Measurements from ENCODE around the gene ANKRD17. TPM values are rescaled to one million over a fixed set of nuclear protein-coding genes. Genes with fewer than 3 reads are reported as not detected.
"Not testable (repeated sequence)": the region's sequence is repeated elsewhere in the genome, so short reads cannot be mapped to it uniquely, and the experiment has no call there.

Gene ANKRD17, protein sequence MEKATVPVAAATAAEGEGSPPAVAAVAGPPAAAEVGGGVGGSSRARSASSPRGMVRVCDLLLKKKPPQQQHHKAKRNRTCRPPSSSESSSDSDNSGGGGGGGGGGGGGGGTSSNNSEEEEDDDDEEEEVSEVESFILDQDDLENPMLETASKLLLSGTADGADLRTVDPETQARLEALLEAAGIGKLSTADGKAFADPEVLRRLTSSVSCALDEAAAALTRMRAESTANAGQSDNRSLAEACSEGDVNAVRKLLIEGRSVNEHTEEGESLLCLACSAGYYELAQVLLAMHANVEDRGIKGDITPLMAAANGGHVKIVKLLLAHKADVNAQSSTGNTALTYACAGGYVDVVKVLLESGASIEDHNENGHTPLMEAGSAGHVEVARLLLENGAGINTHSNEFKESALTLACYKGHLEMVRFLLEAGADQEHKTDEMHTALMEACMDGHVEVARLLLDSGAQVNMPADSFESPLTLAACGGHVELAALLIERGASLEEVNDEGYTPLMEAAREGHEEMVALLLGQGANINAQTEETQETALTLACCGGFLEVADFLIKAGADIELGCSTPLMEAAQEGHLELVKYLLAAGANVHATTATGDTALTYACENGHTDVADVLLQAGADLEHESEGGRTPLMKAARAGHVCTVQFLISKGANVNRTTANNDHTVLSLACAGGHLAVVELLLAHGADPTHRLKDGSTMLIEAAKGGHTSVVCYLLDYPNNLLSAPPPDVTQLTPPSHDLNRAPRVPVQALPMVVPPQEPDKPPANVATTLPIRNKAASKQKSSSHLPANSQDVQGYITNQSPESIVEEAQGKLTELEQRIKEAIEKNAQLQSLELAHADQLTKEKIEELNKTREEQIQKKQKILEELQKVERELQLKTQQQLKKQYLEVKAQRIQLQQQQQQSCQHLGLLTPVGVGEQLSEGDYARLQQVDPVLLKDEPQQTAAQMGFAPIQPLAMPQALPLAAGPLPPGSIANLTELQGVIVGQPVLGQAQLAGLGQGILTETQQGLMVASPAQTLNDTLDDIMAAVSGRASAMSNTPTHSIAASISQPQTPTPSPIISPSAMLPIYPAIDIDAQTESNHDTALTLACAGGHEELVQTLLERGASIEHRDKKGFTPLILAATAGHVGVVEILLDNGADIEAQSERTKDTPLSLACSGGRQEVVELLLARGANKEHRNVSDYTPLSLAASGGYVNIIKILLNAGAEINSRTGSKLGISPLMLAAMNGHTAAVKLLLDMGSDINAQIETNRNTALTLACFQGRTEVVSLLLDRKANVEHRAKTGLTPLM (N-terminal part only)
- total RNA-seq = 23.9 TPM

DNA sequence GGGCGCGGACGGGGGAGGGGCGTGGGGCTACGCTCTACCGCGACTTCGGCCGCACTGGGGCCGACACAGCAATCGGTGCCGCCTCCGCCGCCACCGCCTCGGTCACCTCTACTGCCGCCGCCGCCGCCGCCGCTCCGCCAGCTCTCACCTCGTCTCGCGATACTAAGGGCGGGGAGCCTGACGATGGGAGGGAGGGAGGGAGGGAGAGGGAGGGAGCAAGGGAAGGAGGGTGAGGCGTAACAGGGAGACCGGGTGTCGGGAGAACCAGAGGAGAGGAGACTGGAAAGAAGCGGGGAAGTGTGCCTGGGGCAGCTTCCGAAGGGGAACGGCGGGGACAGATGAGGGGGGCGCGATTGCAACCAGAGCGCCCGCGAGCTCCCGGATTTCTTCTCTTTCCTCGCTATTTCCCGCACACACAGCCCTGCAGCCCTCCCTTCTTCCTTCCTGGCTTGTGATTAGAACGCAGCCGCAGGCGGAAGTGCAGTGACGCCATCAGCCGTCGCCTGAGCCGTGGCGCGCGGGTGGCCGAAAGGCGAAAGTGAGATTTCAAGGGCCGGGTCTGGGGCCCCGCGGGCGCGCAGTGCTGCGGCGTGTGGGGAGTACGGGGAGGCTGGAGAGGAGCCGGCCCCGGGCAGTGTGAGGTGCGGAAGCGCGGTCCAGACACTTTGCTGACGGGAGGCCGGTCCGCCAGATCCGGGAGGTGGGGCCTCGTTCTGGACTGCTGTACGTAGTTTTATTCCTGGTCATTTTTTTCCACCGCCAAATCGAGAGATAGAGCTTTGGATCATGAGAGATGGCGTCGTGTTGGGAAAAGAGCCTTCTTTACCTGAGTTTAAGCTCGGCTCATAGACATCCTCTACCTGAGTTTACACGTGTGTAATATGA, at the start of gene ANKRD17:
Gene ANKRD17, minus strand, starts transcription at position 113 of the 885 bp plus-strand sequence. CDS start 130 bp downstream, outside the sequence.
- DNase-seq (ENCODE audit: low spot score) = peak; percentile 94
- peak; percentile 77 for ATAC-seq

DNA sequence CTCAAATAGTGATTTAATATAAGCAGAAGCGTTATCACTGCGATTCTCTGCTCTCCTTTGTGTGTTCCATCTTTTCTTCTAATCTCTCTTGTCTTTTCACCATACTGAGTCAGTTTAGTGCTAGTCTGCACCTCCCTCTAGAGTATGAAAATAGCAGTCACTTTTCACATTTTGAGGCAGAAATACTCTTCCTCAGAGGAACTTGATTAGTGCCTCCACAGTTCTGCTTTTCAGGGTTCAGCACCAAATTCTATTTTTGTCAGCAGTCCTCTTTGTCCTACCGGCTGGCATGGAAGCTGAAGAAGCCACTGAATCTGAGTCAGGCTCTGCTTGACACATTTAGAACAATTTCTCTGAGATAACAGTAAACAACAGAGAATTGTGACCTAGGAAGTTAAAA, 49.7 kb upstream of the ANKRD17 start:
- ATAC-seq = peak; percentile 78
- no peak for DNase-seq (ENCODE audit: low spot score)

DNA sequence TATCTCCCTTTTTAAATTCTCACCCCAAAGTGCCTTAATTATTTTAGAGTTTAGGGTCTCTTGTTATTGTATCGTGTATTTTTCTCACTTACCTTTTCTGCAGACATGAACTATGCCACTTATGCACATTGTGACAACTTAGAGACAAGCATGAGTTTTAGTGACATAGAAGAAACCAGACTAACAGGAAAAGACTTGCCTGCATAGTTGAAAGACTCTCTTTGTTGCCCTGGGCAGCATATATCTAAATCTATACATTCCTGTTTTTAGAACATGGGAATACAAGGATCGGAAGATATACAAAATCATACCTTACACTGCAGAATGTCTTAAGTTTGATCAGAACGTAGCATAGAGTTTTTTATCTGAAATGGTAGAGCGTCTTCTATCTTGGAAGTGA, 45.1 kb upstream of the ANKRD17 start:
- ATAC-seq (no peak), DNase-seq (ENCODE audit: low spot score) (no peak)

DNA sequence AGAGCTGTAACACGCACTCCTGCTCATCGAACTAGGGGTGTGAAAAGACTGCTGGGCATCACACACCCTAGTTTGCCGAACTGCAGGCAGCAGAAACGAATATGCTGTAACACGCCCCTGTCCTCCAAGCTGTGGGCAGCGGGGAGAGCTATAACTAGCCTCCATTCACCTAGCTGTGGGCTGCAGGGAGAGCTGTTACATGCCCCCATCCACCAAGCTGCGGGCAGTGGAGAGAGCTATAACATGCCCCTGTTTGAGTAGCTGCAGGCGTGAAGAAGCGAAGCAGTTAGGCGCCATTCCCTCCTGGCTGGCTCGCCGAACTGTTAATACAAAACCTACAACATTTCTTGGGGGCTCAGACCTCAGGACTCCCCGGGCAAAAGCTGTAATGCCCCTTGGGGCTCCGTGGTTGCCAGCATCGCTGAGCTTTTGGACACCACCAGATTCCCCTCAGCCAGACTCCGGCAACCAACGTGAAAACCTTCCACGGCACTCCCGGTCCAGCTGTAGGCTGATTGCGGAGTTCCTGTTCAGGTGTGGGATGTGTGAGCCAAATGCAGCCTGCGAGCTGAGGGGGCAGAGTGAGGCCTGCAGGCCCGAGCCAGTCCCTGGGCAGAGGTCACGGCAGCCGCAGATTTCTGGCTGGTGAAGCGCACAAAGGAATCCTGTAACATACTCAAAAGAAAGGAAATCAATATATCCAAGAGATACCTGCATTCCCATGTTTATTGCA, 41.1 kb upstream of the ANKRD17 start:
- no peak for ATAC-seq
- DNase-seq (ENCODE audit: low spot score) = no peak

DNA sequence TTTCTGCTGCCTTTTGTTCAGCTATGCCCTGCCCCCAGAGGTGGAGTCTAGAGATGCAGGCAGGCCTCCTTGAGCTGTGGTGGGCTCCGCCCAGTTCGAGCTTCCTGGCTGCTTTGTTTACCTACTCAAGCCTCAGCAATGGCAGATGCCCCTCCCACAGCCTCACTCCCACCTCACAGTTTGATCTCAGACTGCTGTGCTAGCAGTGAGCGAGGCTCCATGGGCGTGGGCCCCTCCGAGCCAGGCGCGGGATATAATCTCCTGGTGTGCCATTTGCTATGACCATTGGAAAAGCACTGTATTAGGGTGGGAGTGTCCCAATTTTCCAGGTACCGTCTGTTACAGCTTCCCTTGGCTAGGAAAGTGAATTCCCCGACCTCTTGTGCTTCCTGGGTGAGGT, 34.1 kb upstream of the ANKRD17 start:
- not testable (repeated sequence) for DNase-seq (ENCODE audit: low spot score)

DNA sequence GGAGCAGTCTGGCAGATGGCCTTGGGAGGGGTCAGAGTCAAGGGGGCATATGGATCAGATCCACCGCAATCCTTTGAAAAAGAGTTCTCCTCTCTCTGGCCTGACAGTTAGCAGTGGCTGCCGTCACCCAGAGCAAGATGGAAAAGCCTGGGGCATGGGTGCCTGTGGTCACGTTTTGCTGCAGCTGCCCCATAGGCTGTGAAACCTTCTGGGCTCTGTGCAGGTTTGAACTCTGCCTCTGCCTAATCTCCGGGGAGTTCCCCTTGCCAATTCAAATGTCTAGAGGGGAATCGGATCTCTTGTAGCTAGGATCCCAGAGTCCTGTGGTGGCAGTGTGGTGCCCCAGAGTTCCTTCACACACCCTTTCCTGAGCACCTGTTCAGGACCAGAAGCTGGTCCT, 23.4 kb upstream of the ANKRD17 start:
- no peak for ATAC-seq

More for the DNA sequence above, 34.1 kb upstream of the ANKRD17 start:
- not testable (repeated sequence) for ATAC-seq

DNA sequence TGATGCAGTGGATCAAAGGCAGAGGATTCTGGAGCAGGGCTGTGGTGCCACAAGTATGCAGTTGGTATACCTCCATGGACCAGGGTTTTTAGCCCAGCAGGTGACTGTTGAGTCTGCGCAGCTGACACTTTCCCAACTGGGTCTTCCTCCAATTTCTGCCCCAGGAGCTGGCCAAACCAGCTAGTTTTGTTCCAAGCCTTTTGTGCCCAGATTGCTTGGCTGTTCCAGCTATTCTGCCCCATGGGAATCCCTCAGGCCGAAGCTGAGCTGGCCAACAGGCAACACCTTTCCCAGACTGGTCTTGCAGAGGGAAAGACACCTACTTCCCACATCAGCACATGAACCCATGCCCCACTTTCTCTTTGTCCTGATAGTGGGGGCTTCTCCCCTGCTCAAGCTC, 22.8 kb upstream of the ANKRD17 start:
- ATAC-seq (no peak), DNase-seq (ENCODE audit: low spot score) (no peak)

More for the DNA sequence above, 23.4 kb upstream of the ANKRD17 start:
- no peak for DNase-seq (ENCODE audit: low spot score)

DNA sequence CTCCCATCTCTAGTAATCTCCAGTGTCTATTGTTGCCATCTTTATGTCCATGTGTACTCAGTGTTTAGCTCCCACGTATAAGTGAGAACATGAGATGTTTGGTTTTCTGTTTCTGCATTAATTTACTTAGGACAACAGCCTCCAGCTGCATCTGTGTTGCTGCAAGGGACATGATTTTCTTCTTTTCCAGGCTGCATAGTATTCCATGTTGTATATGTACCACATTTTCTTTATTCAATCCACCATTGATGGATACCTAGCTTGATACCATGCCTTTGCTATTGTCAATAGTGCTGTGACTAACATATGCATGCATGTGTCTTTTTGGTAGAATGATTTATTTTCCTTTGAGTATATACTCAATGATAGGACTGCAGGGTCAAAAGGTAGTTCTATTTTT, 18.6 kb upstream of the ANKRD17 start:
- no peak for ATAC-seq
- DNase-seq (ENCODE audit: low spot score) = no peak

DNA sequence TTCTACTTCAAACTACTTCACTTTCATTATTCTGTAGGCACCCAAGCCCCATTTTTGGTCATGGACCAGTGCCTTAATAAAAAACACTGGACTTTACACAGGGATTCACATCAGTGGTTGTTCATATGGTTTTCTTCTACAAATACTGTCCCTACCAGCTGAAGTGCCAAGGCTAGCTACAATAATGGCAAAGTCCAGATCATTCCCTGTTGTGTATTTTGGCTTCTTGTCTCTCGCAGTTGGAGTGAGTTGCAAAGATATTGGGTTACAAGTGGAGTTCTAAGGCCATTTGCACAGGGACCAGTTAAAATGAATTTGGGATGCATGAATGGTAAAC, 16.7 kb upstream of the ANKRD17 start:
- ATAC-seq (peak; percentile 91), DNase-seq (ENCODE audit: low spot score) (peak; percentile 68)

DNA sequence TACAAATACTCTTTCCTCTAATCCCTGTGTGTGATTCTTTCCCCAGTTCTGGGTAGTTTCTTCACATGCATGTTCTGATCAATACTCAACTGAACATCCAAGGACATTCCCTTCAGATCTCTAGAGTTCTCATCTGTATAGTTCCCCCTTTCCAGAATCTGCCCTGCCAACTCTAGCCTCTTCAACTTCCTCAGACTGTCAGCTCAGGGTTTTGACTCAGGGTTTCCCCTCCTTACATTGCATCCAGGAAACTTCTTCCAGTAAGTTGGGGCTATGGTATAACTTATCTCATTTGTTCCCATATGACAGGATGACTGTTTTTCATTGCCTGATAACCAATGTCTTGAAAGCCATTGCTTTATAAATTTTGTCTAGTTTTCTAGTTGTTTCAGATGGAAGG, 14.2 kb upstream of the ANKRD17 start:
- no peak for DNase-seq (ENCODE audit: low spot score)
- no peak for ATAC-seq

DNA sequence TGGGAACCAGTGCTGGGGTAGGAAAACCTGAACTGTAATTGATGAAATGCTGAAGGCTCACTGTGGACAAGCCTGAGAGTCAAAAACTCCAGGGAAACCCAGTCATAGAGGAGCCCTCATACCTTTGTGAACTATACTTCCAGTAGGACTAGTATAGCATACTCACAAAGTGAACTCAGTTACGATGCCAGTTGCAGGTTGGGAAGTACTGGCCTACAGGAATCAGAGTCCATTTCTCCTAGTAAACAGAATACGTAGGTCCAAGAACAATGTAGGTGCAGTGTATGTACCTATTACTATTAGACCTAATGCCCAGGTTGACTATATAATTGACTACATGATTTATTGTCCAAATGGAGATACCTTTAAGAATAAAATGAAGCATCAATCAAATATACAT, 8.5 kb upstream of the ANKRD17 start:
- ATAC-seq (peak; percentile 74), DNase-seq (ENCODE audit: low spot score) (no peak)

DNA sequence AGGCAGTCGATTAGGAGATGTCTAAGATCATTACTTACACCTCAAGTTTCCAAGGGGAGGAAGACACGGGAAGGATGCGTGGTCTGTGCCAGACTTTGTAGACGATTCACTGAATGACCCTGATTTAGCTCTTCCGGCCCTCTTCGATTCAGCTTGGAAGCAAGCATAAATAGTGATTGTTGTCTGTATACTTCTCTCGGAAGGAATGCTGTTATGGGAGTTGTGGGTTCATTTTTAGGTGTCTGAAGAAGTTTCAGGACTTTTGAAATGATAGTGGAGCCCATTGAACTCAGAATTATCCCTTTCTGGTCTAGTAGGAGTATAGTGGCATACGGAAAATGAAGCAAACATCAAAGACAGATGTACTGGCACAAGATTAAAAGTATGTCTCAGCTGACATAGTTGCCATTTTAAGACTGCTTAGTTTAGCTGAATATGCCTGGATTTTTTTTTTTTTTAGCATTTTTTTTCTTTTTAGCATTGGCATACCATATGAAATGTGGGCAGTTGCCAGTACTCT, 1.0 kb upstream of the ANKRD17 start:
- DNase-seq (ENCODE audit: low spot score) (no peak), ATAC-seq (peak; percentile 1)

DNA sequence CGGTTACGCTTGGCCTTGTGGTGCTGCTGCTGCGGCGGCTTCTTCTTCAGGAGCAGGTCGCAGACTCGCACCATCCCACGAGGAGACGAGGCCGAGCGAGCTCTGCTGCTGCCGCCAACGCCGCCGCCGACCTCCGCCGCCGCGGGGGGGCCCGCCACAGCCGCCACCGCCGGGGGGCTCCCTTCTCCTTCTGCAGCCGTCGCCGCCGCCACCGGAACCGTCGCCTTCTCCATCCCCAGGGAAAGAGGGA, 237 bp downstream of the ANKRD17 start:
- no peak for DNase-seq (ENCODE audit: low spot score)
- ATAC-seq = peak; percentile 73

DNA sequence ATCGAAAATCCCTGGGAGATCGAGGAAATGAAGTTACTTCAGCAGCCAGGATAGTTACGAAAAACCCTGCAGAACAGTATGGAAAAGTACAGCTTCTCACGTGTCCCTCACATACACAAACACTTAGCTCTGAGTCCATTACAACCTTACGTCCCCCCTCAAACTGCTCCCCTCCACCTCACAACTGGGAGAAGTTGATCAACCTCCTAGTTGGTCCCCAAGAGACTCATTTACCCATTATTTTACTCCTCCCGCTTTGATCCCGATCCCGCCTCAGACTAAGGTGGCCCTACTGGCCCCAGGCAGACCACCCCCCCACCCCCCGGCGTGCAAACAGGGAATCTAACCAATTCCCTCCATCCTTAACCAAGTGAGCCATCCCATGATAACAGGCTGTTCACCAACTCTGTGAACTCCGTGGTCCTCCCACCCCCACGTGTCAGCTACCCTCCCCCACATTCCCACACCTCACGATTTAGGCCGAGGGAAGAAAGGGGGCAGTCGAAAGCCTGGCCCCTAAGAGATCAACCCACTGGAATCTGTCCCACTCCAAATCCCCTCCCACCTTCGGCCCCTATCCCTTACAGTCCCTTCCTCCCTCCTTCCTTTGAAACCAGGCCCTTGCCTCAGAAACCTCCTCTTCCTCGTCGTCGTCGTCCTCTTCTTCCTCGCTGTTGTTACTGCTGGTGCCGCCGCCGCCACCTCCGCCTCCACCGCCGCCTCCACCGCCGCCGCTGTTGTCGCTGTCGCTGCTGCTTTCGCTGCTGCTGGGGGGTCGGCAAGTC, 755 bp downstream of the ANKRD17 start:
- peak; percentile 15 for ATAC-seq
- peak; percentile 50 for DNase-seq (ENCODE audit: low spot score)

DNA sequence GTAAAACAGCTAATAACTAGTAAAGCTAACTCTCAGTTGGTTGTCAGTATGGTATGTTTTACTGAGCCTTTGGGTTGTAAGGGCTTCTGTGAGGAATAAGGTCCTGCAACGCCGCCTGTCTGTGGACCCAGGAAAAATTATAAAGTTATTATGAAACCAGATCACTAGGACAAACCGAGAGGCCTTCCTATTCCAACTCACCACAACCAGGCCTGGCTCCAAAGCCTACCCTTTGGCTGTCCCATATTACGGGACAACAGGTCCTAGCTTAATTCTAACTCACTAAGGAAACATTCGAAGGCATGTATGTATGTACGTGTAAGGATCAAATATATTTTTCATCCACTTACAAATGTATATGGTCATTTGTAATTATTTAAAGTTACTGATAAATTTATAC, 1.4 kb downstream of the ANKRD17 start:
- ATAC-seq = peak; percentile 69
- peak; percentile 80 for DNase-seq (ENCODE audit: low spot score)

DNA sequence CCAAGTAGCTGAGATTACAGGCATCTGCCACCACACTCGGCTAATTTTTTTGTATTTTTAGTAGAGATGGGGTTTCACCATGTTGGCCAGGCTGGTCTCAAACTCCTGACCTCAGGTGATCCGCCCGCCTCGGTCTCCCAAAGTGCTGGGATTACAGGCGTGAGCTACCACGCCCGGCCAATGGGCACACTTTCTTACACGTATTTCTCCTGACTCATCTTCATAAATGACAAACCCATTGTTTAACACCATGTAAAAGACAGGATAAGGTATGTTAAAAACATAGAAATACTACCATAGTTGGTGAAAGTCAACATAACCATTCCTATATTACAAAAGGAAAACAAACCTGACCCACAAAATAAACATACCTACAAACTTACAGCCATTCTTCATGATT, 2.8 kb downstream of the ANKRD17 start:
- DNase-seq (ENCODE audit: low spot score); ATAC-seq: not testable (repeated sequence)

DNA sequence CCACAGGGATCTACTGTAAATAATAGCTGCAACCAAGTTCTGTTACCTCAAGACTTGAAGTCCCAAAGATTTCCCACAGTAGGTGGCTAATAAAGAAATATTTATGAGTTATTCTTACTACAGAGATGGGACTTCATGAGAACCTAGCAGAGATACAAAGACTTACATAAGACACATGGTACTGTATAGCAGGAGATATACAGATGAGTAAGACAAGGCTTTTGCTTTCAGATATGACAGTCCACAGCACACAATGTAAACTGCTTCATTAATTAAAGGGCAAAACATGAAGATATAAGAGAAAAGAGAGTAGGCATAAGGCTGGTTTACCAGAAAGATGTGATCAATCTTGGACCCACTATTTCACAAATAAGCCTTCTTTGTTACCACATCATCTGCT, 6.6 kb downstream of the ANKRD17 start:
- DNase-seq (ENCODE audit: low spot score) (no peak), ATAC-seq (no peak)

DNA sequence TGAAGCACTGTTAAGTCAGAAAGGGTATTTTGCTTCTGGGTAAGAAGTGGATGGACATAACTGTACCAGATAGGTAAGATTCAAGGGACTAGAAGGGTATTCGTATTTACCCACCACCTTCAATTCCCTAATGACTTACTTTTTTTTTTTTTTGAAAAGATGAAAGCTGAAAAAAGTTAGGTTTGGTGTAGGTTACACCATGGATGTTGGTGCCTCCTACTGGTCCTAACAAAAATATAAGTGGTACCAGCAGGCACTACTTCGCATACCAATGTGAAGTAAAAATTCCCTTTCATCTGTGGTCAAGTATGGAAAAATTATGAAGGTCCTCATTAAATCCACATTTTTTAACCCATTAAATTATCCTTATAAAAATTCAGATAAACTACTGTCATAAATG, 7.2 kb downstream of the ANKRD17 start:
- DNase-seq (ENCODE audit: low spot score) (no peak), ATAC-seq (no peak)

DNA sequence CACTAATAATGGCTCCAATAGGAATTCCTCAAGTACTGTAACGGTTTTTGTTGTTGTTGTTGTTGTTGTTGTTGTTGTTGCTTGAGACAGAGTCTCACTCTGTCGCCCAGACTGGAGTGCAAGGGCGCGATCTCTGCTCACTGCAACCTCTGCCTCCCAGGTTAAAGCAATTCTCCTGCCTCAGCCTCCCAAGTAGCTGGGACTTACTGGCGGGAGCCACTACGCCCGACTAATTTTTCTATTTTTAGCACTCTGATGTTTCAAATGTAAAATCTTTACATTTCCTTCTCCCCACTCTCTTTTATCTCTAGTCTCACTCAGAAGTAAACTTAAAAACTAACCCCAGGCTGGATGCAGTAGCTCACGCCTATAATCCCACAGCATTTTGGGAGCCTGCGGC, 8.0 kb downstream of the ANKRD17 start:
- ATAC-seq (no peak), DNase-seq (ENCODE audit: low spot score) (no peak)

Measured in left lobe of liver (tissue), 2 donors.